ENCODE results near the gene IGFBPL1.

Gene IGFBPL1

GRCh38 chr9:38368731-38369130, 55.5 kb downstream of the IGFBPL1 start:
- H3K4me3 ChIP-seq (ENCODE audit: low read depth, low read length): no peak overlapping the region
- no peak for TF ChIP-seq CTCF (IDR thresholded peaks at IDR 0.05; ENCODE audit: low read depth, low read length, missing control alignments)
- in situ Hi-C loops (cut with HindIII; ENCODE audit: low sequenced_read_pairs): no loop called here
- no peak for DNase-seq (ENCODE audit: low read depth)

GRCh38 chr9:38367898-38368297, 56.4 kb downstream of the IGFBPL1 start:
- TF ChIP-seq CTCF (IDR thresholded peaks at IDR 0.05; ENCODE audit: low read depth, low read length, missing control alignments): no peak
- no peak for DNase-seq (ENCODE audit: low read depth)
- H3K4me3 ChIP-seq (ENCODE audit: low read depth, low read length): no peak overlapping the region
- in situ Hi-C loops (cut with HindIII; ENCODE audit: low sequenced_read_pairs): no loop called here

GRCh38 chr9:38363589-38363925, 60.7 kb downstream of the IGFBPL1 start:
- DNase-seq (ENCODE audit: low read depth): no peak
- no peak overlapping the region for H3K4me3 ChIP-seq (ENCODE audit: low read depth, low read length)
- in situ Hi-C loops (cut with HindIII; ENCODE audit: low sequenced_read_pairs): no loop called here
- TF ChIP-seq CTCF (IDR thresholded peaks at IDR 0.05; ENCODE audit: low read depth, low read length, missing control alignments): no peak

GRCh38 chr9:38362852-38363588, 61.2 kb downstream of the IGFBPL1 start:
- no peak overlapping the region for H3K4me3 ChIP-seq (ENCODE audit: low read depth, low read length)
- in situ Hi-C loops (cut with HindIII; ENCODE audit: low sequenced_read_pairs): no loop called here
- TF ChIP-seq CTCF (IDR thresholded peaks at IDR 0.05; ENCODE audit: low read depth, low read length, missing control alignments): peak; percentile 73
- DNase-seq (ENCODE audit: low read depth): peak; percentile 76

- no peak overlapping the region for H3K4me3 ChIP-seq (ENCODE audit: low read depth, low read length)
- in situ Hi-C loops (cut with HindIII; ENCODE audit: low sequenced_read_pairs): no loop called here
- no peak for DNase-seq (ENCODE audit: low read depth)
- no peak for TF ChIP-seq CTCF (IDR thresholded peaks at IDR 0.05; ENCODE audit: low read depth, low read length, missing control alignments)
Measured at GRCh38 chr9:38361473-38361850, 62.8 kb downstream of the IGFBPL1 start.

- TF ChIP-seq CTCF (IDR thresholded peaks at IDR 0.05; ENCODE audit: low read depth, low read length, missing control alignments): no peak
- in situ Hi-C loops (cut with HindIII; ENCODE audit: low sequenced_read_pairs): no loop called here
- DNase-seq (ENCODE audit: low read depth): no peak
- H3K4me3 ChIP-seq (ENCODE audit: low read depth, low read length): no peak overlapping the region
Measured at GRCh38 chr9:38360839-38361472, 63.3 kb downstream of the IGFBPL1 start.

All from astrocyte of the cerebellum (primary cell).